ENCODE results near the gene IFIT3. TPM values are rescaled to one million over a fixed set of nuclear protein-coding genes. Genes with fewer than 3 reads are reported as not detected.

The IFIT3 gene
- total RNA-seq, 3 donors from 2014 or later = 5.8 to 12.7 (median 11.2) TPM

DNA sequence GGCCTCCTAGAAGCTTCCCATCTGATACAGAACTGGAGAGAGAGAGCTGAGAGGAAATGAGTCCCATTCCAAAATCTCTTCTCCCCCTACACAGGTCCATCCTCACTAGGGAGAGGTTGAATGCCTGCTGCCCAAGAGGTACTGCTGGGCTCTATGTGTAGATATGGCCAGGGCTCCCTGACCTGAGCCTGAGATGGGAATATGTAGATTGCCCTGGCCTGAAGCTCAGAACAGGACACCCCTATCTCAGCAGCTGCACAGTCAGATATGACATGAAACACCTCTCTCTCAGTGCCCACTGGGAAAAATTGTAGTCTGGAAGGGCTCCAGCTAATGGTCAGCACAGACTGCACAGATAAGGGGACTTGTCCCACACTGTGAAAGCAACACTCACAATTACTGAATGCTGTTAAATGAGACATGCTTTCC, 46.9 kb downstream of the IFIT3 start:
- no peaks in the 10 kb centered on the region for H3K36me3 ChIP-seq (ENCODE audit: low read depth)
- TF ChIP-seq, protein P1, sequence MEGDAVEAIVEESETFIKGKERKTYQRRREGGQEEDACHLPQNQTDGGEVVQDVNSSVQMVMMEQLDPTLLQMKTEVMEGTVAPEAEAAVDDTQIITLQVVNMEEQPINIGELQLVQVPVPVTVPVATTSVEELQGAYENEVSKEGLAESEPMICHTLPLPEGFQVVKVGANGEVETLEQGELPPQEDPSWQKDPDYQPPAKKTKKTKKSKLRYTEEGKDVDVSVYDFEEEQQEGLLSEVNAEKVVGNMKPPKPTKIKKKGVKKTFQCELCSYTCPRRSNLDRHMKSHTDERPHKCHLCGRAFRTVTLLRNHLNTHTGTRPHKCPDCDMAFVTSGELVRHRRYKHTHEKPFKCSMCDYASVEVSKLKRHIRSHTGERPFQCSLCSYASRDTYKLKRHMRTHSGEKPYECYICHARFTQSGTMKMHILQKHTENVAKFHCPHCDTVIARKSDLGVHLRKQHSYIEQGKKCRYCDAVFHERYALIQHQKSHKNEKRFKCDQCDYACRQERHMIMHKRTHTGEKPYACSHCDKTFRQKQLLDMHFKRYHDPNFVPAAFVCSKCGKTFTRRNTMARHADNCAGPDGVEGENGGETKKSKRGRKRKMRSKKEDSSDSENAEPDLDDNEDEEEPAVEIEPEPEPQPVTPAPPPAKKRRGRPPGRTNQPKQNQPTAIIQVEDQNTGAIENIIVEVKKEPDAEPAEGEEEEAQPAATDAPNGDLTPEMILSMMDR (IDR thresholded peaks at IDR 0.05) = no peak
- H3K4me3 ChIP-seq = no peak overlapping the region
- peaks cover 20% of the 10 kb centered on the region for H3K4me1 ChIP-seq (ENCODE audit: low read depth)
- no peaks in the 10 kb centered on the region for H3K9me3 ChIP-seq
- no peak for DNase-seq
- ATAC-seq = peak; percentile 5
- intact Hi-C loops (cut with DNase I, micrococcal nuclease) = no loop called here

DNA sequence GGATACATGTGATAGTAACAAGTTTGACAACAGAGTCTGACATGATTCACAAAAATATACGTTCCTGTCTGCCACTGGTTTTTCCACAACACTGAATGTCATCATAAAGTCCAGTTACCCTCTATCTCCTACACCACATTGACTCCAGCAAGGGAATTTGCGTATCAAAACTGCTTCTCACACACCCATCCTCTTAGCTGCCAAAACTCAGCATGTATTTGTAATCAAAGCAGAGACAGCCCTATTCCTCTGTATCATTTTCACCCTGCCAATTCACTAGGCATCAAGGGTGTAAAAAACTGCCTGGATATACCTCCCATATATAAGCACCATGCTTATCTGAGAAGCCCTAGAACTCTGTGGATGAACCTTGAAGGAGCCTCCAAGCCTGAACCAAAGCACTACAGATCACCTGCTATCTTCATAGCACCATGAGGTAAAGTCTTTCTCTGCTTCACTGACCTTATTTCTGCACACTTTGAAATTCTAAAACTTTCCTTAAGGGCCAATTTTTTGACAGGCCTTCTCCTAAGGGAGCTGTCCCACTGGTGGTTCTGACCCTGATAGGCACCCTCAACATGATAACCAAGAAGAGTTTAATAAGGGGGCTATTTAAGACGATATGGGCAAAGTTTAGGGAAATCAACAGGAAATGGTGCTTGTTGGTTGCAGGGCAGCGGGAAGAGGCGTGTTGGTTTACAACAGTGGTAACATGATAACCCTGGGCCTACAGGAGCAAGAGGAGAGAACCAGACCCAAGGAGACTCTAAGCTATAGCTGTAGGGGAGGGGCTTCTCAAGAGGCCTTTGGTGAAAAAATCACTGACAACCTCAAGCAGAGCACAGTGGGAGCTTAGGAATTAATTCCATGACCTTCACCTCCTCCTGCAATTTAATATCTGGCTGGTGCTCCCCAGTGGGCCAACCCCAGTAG, 50.2 kb downstream of the IFIT3 start, which contains the start of gene IFIT1B:
Gene IFIT1B, plus strand, starts transcription at position 352 of the 933 bp plus-strand sequence. Its CDS starts 80 bp downstream, at position 432.
- peaks cover 20% of the 10 kb centered on the region for H3K4me1 ChIP-seq (ENCODE audit: low read depth)
- intact Hi-C loops (cut with DNase I, micrococcal nuclease) = no loop called here
- no peaks in the 10 kb centered on the region for H3K36me3 ChIP-seq (ENCODE audit: low read depth)
- H3K9me3 ChIP-seq = no peaks in the 10 kb centered on the region
- TF ChIP-seq, protein P1 (IDR thresholded peaks at IDR 0.05) = no peak
- no peak for ATAC-seq
- DNase-seq = no peak
- no peak within 1 kb of the TSS for H3K4me3 ChIP-seq

DNA sequence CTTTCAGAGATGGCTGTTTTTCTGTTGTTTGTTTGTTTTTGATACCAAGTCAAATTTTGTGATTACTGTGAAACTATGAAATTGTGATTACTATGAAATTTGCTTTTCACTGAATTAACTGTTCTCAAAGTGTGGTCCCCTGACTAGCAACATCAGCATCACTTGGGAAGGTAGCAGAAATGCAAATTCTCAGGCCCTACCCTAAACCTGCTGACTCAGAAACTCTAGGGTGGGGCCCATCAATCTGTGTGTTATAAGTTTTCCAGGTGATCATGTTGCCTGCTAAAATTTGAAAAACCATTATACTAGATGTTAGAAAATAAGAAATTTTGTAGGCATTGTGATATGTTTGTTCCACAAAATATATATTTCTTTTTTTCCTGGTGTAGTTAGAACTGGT, 51.3 kb downstream of the IFIT3 start:
- H3K9me3 ChIP-seq = no peaks in the 10 kb centered on the region
- H3K4me3 ChIP-seq = no peak overlapping the region
- DNase-seq (no peak), ATAC-seq (no peak)
- H3K36me3 ChIP-seq (ENCODE audit: low read depth) = no peaks in the 10 kb centered on the region
- TF ChIP-seq, protein P1 (IDR thresholded peaks at IDR 0.05) = no peak
- H3K4me1 ChIP-seq (ENCODE audit: low read depth) = peaks cover 11% of the 10 kb centered on the region
- intact Hi-C loops (cut with DNase I, micrococcal nuclease) = no loop called here

DNA sequence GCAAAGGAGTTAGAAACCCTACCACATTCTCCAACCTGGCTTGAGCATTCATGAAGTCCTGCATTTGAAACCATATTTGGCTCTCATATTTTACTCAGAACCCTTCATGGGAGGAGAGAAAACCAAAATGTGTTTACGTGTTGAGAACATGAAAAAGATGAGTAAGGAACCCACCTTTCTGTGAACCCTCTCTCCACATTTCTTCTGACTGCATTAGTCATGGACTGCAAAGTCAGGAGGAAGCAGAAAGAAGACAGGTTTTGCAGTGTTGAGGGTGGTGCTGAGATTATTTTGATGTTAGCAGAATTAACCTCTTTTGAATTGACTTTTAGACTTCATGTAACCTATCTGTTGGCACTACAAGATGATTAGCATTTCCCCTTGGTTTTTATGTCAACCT, 55.0 kb downstream of the IFIT3 start:
- Histone ChIP-seq H3K4me1 (ENCODE audit: low read depth) (peaks cover 4% of the 10 kb centered on the region), H3K36me3 (ENCODE audit: low read depth) (no peaks in the 10 kb centered on the region), H3K9me3 (no peaks in the 10 kb centered on the region), H3K4me3 (no peak overlapping the region)
- TF ChIP-seq, protein P1 (IDR thresholded peaks at IDR 0.05) = no peak
- intact Hi-C loops (cut with DNase I, micrococcal nuclease) = no loop called here
- ATAC-seq (no peak), DNase-seq (no peak)

DNA sequence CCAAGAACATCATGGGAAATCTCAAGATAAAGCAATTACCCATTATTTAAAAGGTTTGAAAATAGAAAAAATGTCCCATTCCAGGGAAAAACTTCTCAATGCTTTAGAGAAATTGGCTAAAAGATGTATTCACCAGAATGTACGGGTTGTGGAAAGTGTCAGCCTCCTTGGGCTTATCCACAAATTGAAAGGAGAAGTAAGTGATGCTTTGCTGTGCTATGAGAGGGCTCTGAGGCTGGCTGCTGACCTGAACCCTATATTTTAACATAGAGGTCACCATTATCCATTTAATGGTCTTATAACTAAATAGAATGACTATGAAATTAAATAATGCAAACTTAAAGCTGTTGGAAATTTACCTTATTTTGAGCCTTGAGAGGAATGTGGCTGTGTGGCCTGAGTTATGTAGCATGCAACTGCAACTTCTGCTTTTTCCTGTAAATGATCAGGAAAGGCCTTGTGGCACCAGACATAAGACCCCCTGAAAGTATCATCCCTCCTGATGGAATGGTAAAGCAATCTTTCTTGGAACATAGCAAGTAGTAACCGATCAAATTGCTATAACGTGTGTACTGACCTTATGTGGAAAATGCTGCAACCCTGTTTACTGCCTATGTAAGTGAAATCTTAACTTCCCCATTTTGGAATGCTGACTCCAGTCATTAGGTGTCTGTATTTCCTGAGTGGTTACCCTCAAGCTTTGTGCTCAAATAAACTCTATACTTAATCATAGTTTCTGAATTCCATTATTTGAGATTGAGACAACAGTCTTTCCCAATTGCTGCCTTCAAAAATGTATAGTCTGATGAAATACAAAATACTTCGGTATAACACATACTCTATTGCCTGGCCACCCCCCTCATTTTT, 56.9 kb downstream of the IFIT3 start:
- no peak overlapping the region for H3K4me3 ChIP-seq
- no peaks in the 10 kb centered on the region for H3K36me3 ChIP-seq (ENCODE audit: low read depth)
- ATAC-seq (peak; percentile 43), DNase-seq (no peak)
- intact Hi-C loops (cut with DNase I, micrococcal nuclease) = no loop called here
- peaks cover 4% of the 10 kb centered on the region for H3K4me1 ChIP-seq (ENCODE audit: low read depth)
- TF ChIP-seq, protein P1 (IDR thresholded peaks at IDR 0.05) = no peak
- H3K9me3 ChIP-seq = no peaks in the 10 kb centered on the region

Data from mucosa of descending colon (tissue), 3 donors.